Measurements from ENCODE around the gene RAD18. TPM values are rescaled to one million over a fixed set of nuclear protein-coding genes. Genes with fewer than 3 reads are reported as not detected.

Gene RAD18
- polyA plus RNA-seq, 3 donors: 9.8 to 12.7 (median 11.6) TPM

DNA sequence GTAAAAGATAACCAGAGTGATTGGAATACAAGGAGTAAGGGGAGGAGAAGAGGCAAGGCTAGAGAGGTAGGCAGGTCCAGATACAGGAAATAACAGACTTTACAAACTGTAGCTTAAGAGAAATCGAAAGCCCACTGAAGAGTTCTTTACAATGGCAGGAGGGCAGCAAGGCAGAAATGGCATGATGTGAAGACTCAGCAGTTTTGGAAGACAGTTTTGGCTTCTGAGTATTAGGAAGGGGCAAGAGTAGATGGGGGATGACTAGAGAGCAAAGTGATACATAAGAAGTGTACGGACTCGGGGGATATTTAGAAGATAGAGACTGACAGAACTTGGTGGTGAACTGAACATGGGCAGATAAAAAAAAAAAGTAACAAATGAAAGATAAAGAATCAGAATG is 54.1 kb downstream of the RAD18 start:
- no peak for DNase-seq

DNA sequence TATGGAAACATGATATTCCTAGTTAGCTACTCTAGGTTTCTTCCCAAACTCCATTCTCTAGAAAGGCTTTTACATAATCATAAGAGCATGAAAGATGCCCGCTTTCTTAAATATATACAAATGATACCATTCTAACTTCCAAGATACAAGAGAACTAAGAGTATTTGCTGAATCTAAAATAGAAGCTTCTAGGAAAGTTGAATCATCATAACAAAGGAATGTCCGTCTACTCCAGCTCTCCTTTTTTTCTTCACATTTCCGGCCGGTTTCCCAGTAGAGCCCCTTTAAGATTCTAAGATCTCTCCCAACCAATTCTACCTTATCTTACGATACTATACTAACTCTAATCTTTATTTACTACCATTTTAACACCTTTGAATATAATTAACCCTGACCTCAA is 60.1 kb downstream of the RAD18 start:
- no peak for DNase-seq

DNA sequence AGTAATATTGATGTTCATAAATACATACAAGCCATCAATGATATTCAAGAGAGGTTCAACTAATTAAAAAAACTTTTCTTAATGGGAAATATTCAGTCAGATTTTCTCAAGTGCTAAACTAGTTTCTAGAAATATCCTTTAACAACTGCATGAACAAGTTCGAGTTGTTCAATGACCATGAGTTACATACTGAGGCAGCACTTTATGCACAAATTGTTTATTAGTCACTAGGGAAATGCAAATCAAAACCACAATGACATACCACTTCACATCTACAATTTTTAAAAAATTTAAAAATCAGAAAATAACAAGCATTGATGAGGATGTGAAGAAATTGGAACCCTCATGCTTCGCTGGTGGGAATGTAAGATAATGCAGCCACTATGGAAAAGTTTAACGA is 62.4 kb downstream of the RAD18 start:
- no peak for DNase-seq

GRCh38 chr3:8899876-8900460 is 63.3 kb downstream of the RAD18 start:
- no peak for DNase-seq

- no peak for DNase-seq
Measured at GRCh38 chr3:8895829-8896228, 67.4 kb downstream of the RAD18 start.

DNA sequence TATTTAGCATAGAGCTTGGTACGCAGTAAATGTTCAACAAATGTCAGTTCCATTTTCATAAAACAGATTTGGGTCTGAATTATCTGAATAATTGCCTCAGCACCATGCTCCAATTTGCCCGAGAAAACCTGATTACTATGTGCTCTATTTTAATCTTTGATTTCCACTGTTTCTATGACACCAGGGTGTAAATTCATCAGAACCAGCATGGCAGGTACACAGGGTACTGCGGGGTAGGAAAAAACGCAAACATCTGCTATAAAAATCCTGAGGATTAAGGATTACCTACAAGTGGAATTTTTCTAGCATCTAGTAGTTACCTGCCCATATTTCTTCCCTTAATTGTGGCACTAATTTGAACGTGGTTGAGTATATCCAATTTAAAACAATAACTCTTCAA is 70.3 kb downstream of the RAD18 start:
- no peak for DNase-seq

DNA sequence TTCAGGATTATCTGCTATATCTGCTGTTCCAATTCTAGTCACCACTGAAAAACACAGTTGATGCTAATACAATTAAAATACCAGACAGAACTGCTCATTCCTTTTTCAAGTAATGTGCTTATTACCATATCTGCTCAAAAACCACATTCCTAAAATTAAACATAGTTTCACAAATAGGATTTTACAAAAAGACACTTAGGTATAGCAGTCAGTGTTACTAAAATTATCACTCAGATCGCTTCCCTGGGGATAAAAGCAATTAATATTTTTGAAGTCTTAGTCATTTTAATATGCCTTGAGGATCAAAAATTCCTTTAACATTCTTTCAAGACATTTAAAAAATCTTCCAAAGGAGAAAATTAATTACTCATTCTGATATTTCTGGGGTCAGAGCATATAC is 71.5 kb downstream of the RAD18 start:
- DNase-seq: no peak

DNA sequence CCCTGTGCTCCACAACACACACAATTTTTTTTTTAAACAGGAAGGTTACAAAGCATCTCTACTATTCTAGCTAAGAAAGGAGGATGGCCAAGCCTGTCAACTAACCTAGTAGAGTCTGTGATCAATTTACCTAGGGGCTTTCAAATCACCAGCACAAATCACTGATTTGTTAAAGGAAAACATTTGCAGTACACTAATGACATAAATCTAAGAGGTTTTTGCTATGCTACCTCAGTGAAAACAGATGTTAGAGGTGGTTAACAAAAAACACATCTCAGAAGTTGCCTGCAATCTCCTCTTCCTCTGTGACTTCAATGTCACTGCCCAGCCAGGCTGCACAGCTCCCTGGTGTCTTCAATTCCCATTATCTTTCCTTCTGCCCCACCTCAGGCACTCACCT is 72.0 kb downstream of the RAD18 start:
- DNase-seq: no peak

DNA sequence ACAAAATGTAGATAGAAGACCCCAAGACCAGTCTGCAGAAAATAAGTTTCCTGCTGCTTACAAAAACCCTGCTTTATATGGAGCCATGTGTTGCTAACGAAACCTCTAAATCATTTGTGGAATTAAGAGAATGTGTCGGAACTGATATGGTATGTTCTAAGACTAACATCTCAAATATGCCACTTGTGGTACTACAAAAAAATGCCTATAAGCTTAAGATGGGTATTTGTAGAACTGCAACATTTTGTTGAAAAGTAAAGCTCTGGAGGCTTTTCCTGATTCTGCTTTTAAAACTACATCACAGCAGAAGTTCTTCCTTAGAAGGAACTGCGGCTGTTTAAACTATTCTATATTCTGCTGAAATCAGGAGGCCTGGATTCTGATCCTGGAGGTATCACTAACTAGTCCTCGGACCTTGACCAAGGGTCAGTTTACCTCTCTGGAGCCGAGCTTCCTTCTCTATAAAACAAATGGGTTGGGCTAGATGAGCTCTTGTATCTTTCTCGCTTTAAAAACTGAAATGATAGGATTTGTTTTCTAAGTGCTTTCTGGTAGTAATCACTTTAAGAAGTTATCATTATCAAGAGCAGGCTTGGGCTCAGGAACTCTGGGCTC is 74.9 kb downstream of the RAD18 start:
- DNase-seq: no peak

DNA sequence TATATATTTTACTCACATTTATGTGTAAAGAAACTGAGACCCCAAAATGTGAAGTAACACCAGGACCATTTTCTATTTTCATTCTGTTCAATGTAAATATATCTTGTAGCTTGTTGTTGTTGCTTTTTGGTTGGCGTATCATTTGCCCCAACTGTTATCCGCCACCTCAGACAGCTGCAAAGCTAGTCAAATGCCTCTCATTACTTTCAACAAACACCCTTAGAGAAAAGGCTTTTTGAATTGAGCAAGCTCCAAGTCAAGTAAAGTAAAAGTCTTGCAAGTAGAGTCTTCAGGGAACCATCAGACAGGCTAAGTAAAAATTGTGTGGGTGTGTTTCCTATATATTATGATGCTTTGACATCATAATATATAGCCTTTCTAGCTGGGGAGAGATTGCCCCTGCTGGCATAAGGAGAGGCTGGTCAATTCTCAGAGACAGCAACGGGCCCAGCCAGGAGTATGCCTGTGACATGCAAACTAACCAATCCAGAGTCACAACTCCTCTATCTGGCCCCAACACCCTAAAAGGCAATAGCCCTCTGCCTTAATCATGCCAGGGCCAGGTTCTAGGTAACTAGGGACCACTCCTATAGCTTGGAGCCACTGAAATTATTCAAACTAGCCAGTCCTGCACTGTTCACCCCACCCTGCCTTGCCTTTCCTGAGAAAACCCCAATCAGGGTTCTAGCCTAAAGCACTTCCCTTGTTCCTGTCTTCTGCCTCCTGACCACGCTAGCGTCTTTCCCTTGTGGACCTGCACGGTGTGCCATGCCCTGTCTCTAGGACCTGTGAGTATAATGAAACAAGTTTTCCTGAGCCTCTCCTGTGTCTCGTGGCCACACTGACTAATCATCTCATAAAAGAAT is 75.6 kb downstream of the RAD18 start:
- DNase-seq: no peak

DNA sequence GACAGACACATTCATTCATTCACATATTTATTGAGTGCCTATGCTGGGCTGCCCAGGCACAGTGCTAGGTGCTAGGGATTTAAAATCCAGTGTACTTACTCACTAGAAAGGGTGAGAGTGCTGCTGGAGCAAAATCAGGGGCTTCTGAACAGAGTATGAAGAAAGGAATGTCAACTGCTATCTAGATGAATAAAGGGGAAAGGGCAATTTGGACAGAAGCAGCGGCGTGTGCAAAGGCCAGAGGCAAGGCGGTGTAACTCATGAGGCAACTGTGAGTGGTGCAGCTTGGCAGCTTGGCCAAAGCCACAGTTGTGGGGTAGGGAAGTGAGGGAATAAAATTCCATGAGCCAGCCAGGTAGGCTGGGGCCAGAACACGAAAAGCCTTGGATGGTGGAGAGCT is 76.7 kb downstream of the RAD18 start:
- DNase-seq: no peak

- DNase-seq: no peak
Measured at GRCh38 chr3:8885536-8886316, 77.5 kb downstream of the RAD18 start.

GRCh38 chr3:8884630-8885290 is 78.5 kb downstream of the RAD18 start:
- no peak for DNase-seq

GRCh38 chr3:8882642-8883041 is 80.6 kb downstream of the RAD18 start:
- DNase-seq: no peak

DNA sequence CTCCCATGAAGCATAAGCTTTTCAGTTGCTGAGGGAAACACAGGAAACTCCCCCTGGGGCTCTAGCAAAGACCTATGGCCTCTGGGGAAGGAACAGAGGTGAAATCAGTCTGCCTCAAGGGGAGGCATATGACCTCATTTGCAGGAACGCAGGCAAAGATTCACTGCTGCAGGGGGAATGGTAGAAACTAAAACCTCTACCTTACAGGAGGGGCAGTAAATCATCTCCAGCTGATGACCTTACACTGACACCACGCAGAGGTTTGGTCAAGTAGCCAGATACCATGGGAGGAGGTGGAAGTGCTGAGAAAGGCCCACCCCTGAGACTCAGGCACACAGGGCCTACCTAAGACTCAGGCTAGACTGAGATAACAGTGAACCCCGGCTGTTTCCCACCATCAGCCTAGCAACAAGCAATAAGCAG is 81.1 kb downstream of the RAD18 start:
- peak; percentile 17 for DNase-seq

DNA sequence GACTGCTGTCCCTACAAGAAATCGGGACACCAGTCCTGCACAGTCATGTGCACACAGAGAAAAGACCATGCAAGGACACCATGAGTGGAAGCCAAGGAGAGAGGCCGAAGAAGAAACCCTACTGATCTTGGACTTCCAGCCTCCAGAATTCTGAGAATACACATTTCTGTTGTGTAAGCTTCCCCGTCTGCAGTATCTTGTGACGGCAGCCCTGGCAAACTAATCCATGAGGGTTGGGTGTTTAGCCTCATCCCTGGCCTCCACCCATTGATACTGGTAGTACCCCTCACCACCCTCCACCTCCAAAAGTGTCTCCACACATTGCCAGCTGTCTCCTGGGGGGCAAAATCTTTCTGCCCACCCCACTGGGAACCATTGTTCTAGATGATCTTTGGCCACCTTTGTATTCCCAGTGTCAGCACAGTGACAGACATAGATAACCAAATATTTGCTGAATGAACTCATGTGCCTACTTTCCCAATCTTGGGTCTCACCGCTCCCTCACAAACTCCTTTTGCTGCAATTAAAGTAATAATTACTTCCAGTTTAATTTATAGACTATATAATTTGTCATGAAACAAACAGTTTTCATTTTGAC is 83.8 kb downstream of the RAD18 start:
- no peak for DNase-seq

DNA sequence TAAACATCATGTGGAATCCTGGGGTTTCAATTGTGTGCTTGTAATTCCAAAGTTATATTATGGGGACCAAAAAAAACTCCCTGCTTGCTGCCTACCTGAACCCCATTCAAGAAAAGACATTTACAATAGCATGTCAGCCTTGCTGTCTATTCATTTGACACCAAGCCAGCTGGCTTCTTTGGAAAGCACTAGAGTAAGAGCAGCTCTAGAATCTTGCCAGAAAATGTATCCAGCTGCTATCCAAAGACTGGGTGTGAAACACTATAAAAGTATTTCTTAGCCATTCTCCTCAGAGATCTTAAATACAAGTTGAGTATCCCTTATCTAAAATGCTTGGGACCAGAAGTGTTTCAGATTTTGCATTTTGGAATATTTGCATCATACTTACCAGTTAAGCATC is 87.4 kb downstream of the RAD18 start:
- DNase-seq: no peak

- no peak for DNase-seq
Measured at GRCh38 chr3:8873740-8874139, 89.5 kb downstream of the RAD18 start.

- no peak for DNase-seq
Measured at GRCh38 chr3:8872261-8872660, 91.0 kb downstream of the RAD18 start.

GRCh38 chr3:8871306-8871705 is 92.0 kb downstream of the RAD18 start:
- DNase-seq: no peak

DNA sequence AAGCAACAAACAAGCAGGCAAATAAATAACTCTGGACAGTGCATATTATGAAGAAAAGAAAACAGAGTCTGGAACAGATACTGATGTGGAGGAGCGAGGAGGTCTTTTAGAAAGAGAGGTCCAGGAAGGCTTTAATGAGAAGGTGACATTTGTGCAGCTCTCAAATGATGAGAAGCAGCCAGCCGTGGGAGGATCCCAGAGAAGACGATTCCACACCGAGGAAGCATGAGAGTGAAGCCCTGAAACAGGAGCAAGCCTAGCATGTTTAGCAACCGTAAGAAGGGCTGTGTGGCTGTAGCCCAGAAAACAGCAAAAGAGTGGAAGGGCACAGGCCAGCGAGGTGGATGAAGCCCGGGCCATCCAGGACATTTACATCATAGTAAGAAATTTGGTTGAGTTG is 93.1 kb downstream of the RAD18 start:
- DNase-seq: no peak

GRCh38 chr3:8869613-8870012 is 93.7 kb downstream of the RAD18 start:
- DNase-seq: no peak
